T47D (cell line): Measurements from ENCODE around the gene KIZ.

Source experiments
- DNase-seq, 2 experiments: peaks; one replicate each; pipeline versions ENCODE4 v3.0.0 to v3.0.0-alpha.2; 2011 to 2012; ENCODE audit warnings: low read depth in 1 of 2, low spot score in 1 of 2
- JUND ChIP-seq: IDR thresholded peaks from 2 replicates; pipeline ENCODE4 v1.6.1; 2012; ENCODE audit warnings: low read depth
- in situ Hi-C: cut with HindIII; loops from 2 replicates; pipeline ENCODE4 v1.10.0; 2016; ENCODE audit warnings: low sequenced_read_pairs, low pct_unique_long_range_greater_than_20kb

The KIZ gene

GRCh38 chr20:21280522-21281016, 154.7 kb downstream of the KIZ start:
- no peak for DNase-seq
- in situ Hi-C loops = no loop called here
- TF ChIP-seq JUND = no peak

DNA sequence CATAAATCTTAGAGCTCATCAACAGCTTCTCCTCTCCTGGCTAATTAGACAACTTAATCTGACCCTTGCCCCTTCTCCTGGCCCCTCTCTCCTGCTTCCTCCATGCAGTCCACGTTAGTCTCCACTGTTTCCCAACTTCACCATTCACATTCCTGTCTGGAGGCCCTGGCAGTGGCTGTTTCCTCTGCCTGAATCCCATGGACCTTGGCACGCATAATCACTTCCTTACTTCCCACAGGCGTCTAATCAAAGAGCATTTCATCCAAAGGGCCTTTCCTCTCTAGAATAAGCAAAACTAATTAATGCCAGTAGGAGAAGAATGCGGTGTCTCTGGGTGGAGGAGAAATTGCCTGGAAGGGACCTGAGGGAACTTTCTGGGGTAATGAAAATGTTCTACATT, 160.9 kb downstream of the KIZ start:
- in situ Hi-C loops = no loop called here
- TF ChIP-seq JUND = no peak
- no peak for DNase-seq

DNA sequence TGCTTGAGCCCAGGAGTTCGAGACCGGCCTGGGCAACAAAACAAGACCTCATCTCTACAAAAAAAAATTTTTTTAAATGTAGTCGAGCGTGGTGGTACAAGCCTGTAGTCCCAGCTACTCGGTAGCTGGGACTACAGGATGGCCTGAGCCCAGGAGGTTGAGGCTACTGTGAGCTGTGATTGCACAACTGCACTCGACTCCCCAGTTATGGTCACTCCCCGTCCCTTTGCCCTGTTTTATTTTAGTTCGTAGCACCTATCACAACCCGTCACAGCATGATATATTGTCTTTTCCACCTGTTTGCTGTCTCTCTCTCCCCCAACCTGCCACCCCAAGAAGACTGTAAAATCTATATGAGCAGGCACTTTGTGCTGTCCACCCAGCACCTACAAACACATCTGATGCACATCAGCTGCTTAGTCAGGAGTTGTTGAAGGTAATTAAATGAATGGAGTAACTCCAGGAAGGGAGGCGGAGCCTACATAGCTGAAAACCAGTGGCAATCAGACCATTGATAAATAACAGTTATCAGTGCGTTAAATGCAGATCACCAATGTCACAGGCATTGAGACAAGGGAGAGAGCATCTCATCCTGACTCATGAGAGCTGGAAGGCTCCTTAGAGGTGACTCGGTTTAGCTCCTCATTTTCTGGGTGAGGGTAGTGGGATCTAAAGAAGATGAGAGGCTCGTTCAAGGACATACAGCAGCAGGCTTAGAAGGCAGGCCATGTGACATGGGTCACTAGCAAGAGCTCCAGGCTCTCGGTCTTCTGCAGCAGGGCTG, 162.9 kb downstream of the KIZ start:
- in situ Hi-C loops = no loop called here
- no peak for TF ChIP-seq JUND
- DNase-seq = no peak

- in situ Hi-C loops = no loop called here
- no peak for TF ChIP-seq JUND
- no peak for DNase-seq
Measured at GRCh38 chr20:21289651-21290050, 163.8 kb downstream of the KIZ start.

DNA sequence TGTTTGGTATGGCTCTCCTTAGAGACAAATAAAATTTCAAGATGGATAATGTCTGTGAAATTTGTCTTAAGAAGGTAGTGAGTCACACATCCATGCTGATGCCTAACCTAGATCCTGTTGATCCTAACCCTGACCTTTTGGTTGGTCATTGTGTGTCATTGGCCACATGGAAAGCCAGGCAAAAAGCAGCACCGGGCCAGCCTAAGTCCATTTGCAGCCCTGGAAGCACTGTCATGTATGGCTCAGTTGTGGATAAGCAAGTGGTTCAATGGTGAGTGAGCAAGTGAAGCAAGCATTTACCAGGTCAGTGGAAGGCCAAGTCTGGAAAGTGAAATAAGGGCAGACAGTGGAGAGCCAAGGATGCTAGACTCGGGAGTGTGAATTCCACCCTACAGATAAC, 165.1 kb downstream of the KIZ start:
- in situ Hi-C loops = no loop called here
- no peak for DNase-seq
- no peak for TF ChIP-seq JUND

GRCh38 chr20:21294755-21295154, 168.9 kb downstream of the KIZ start:
- DNase-seq = no peak
- TF ChIP-seq JUND = no peak
- in situ Hi-C loops = no loop called here
